ENCODE results near the gene TUFT1. TPM values are rescaled to one million over a fixed set of nuclear protein-coding genes. Genes with fewer than 3 reads are reported as not detected.
"Not testable (repeated sequence)": the region's sequence is repeated elsewhere in the genome, so short reads cannot be mapped to it uniquely, and the experiment has no call there.

The TUFT1 gene
- total RNA-seq, 2 donors from 2014 or later: 15.2 to 29.0 TPM

- intact Hi-C loops (cut with DNase I): loop anchor here (2.0 to 10.0 kb wide), 3 partner anchors 59 to 411 kb away; no protein-coding TSS in a partner anchor
- no peaks in the 10 kb centered on the region for H3K36me3 ChIP-seq
- DNase-seq (ENCODE audit: low spot score): peak; percentile 85
Observed at GRCh38 chr1:151594143-151594625, 54.1 kb downstream of the TUFT1 start.

GRCh38 chr1:151596166-151596953 is 56.3 kb downstream of the TUFT1 start:
- no peak overlapping the region for H3K4me3 ChIP-seq
- H3K27me3 ChIP-seq (replicated peaks; ENCODE audit: insufficient read depth): no peaks in the 10 kb centered on the region
- TF ChIP-seq POLR2AphosphoS5 (IDR thresholded peaks at IDR 0.05): no peak
- H3K4me1 ChIP-seq (replicated peaks): no peaks in the 10 kb centered on the region
- H3K27ac ChIP-seq: no peak overlapping the region
- H3K9me3 ChIP-seq: no peaks in the 10 kb centered on the region
- no peaks in the 10 kb centered on the region for H3K36me3 ChIP-seq
- 89% methylated on average over 5 of the region's 5 CpGs for WGBS
- intact Hi-C loops (cut with DNase I): loop anchor here (10.0 kb wide), 2 partner anchors 62 to 408 kb away; no protein-coding TSS in a partner anchor
- no peak for DNase-seq (ENCODE audit: low spot score)

More at GRCh38 chr1:151594143-151594625, 54.1 kb downstream of the TUFT1 start:
- 9% methylated on average over 12 of the region's 12 CpGs for WGBS
- TF ChIP-seq POLR2A (IDR thresholded peaks at IDR 0.05) (no peak), CTCF (IDR thresholded peaks at IDR 0.05) (peak; percentile 69 to 88 (median 86)), POLR2AphosphoS5 (IDR thresholded peaks at IDR 0.05) (peak; percentile 46)
- Histone ChIP-seq H3K4me3 (no peak overlapping the region), H3K9me3 (no peaks in the 10 kb centered on the region), H3K27me3 (replicated peaks; ENCODE audit: insufficient read depth) (no peaks in the 10 kb centered on the region), H3K27ac (no peak overlapping the region), H3K4me1 (replicated peaks) (no peaks in the 10 kb centered on the region)

GRCh38 chr1:151602550-151602949 is 62.4 kb downstream of the TUFT1 start:
- H3K27ac ChIP-seq; H3K36me3 ChIP-seq; intact Hi-C loops (cut with DNase I); H3K4me3 ChIP-seq; H3K4me1 ChIP-seq (replicated peaks); DNase-seq (ENCODE audit: low spot score); H3K9me3 ChIP-seq; H3K27me3 ChIP-seq (replicated peaks; ENCODE audit: insufficient read depth): not testable (repeated sequence)
- 83% methylated on average over 5 of the region's 5 CpGs for WGBS

GRCh38 chr1:151604291-151604690 is 64.2 kb downstream of the TUFT1 start:
- intact Hi-C loops (cut with DNase I): no loop called here
- Histone ChIP-seq H3K4me1 (replicated peaks) (no peaks in the 10 kb centered on the region), H3K36me3 (no peaks in the 10 kb centered on the region), H3K9me3 (no peaks in the 10 kb centered on the region), H3K27ac (no peak overlapping the region), H3K27me3 (replicated peaks; ENCODE audit: insufficient read depth) (no peaks in the 10 kb centered on the region), H3K4me3 (no peak overlapping the region)
- no peak for TF ChIP-seq POLR2AphosphoS5 (IDR thresholded peaks at IDR 0.05)
- no peak for TF ChIP-seq CTCF (IDR thresholded peaks at IDR 0.05)
- no peak for TF ChIP-seq POLR2A (IDR thresholded peaks at IDR 0.05)
- 70% methylated on average over 2 of the region's 2 CpGs for WGBS
- no peak for DNase-seq (ENCODE audit: low spot score)

DNA sequence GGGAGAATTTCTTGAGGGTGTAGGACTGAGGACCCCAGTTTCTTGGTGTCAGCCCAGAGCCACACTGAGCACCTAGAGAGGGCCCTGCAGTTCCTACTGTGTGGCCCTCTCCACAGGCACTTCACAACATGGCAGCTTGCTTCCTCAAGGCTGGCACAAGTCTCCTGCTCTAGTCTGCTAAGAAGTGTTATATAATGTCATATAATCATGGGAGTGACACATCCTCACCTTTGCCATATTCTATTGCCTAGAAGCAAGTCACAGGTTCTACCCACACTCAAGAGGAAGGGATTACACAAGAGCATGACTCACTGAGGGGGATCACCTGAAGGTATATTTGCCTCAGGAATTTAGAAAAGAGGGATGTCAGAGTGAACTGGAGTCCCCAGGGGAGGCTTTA is 66.3 kb downstream of the TUFT1 start:
- Histone ChIP-seq H3K4me3 (no peak overlapping the region), H3K27ac (no peak overlapping the region), H3K27me3 (replicated peaks; ENCODE audit: insufficient read depth) (no peaks in the 10 kb centered on the region), H3K9me3 (no peaks in the 10 kb centered on the region), H3K4me1 (replicated peaks) (no peaks in the 10 kb centered on the region), H3K36me3 (no peaks in the 10 kb centered on the region)
- intact Hi-C loops (cut with DNase I): loop anchor here (5.0 kb wide), 1 partner anchor 116 kb away; the partner anchor contains the start of gene RIIAD1
- no peak for DNase-seq (ENCODE audit: low spot score)
- no peak for TF ChIP-seq CTCF (IDR thresholded peaks at IDR 0.05)
- no peak for TF ChIP-seq POLR2AphosphoS5 (IDR thresholded peaks at IDR 0.05)
- no peak for TF ChIP-seq POLR2A (IDR thresholded peaks at IDR 0.05)
